ENCODE measurements around the gene AGAP2. TPM values are rescaled to one million over a fixed set of nuclear protein-coding genes. Genes with fewer than 3 reads are reported as not detected.

Gene AGAP2
- total RNA-seq, 1 experiment from 2014 or later: 5.3 TPM

- no peak overlapping the region for H2BK120ac ChIP-seq (ENCODE audit: low read depth, low read length, poor library complexity, severe bottlenecking)
- H2BK5ac ChIP-seq (ENCODE audit: insufficient read length, low read length): no peak overlapping the region
- H3K4me1 ChIP-seq (ENCODE audit: insufficient read depth, low read length): peaks cover 2% of the 10 kb centered on the region; the same call in 1 of the 2 replicates
- Mint-ChIP-seq H3K36me3 (ENCODE audit: insufficient read depth in 1 of 3, low read depth in 3 of 3) (no peaks in the 10 kb centered on the region; a peak in 1 of 7 replicates), H3K9me3 (no peaks in the 10 kb centered on the region; a peak in 1 of 5 replicates), H3K27ac (no peak overlapping the region), H3K4me1 (peaks cover 26 to 37% of the 10 kb centered on the region in 2 experiments), H3K27me3 (ENCODE audit: low read depth) (peaks cover 93% of the 10 kb centered on the region), H3K4me3 (peak overlapping the region; percentile 59 to 84; a peak in 4 of 5 replicates)
- no peak overlapping the region for H3K56ac ChIP-seq (ENCODE audit: insufficient read length, low read depth, low read length)
- H2BK15ac ChIP-seq (ENCODE audit: low read depth, low read length): no peak overlapping the region
- no peak overlapping the region for H3K27ac ChIP-seq (ENCODE audit: insufficient read length, low read depth, low read length)
- H3K23me2 ChIP-seq (ENCODE audit: insufficient read length, low read depth, low read length, poor library complexity, severe bottlenecking): peaks cover 16% of the 10 kb centered on the region
- no peak overlapping the region for H3K9ac ChIP-seq (ENCODE audit: extremely low read depth, insufficient read length, low read length)
- H2BK20ac ChIP-seq (ENCODE audit: low read depth, low read length, poor library complexity, severe bottlenecking): no peak overlapping the region
- no peak overlapping the region for H3T11ph ChIP-seq (ENCODE audit: low read length)
- DNase-seq: peak; percentile 56
- no CpG with 5 or more reads among the region's 110 CpGs for WGBS (ENCODE audit: extremely low coverage, insufficient read length, low lambda C conversion rate)
- H3K14ac ChIP-seq (ENCODE audit: insufficient read depth, low read length): no peak overlapping the region
- H3K9me3 ChIP-seq (ENCODE audit: control insufficient read depth, low read depth, low read length): no peaks in the 10 kb centered on the region
- H3K23ac ChIP-seq (ENCODE audit: insufficient read length, low read depth, low read length): no peak overlapping the region
- H2AFZ ChIP-seq (ENCODE audit: low read length): no peak overlapping the region
- no peaks in the 10 kb centered on the region for H3K79me2 ChIP-seq (ENCODE audit: insufficient read depth, low read length)
- H3K4me2 ChIP-seq (ENCODE audit: insufficient read depth, insufficient read length, low read length): peak overlapping the region; percentile 49
- peaks cover 60% of the 10 kb centered on the region for H3K27me3 ChIP-seq (ENCODE audit: insufficient read depth, low read length)
- H2AK5ac ChIP-seq (ENCODE audit: insufficient read length, low read length): no peak overlapping the region
- no peak overlapping the region for H3K4ac ChIP-seq (ENCODE audit: low read depth, low read length)
- peaks cover 2% of the 10 kb centered on the region for H4K20me1 ChIP-seq (ENCODE audit: control insufficient read depth, insufficient read depth, insufficient read length)
- TF ChIP-seq CTCF (conservative IDR thresholded peaks at IDR 0.05): peak; percentile 49
- no peak overlapping the region for H3K18ac ChIP-seq (ENCODE audit: insufficient read length, low read depth, low read length)
- H2BK12ac ChIP-seq (ENCODE audit: insufficient read length, low read depth, low read length): no peak overlapping the region
- no peak overlapping the region for H4K91ac ChIP-seq (ENCODE audit: insufficient read length, low read depth, low read length)
- no peak overlapping the region for H4K8ac ChIP-seq (replicated peaks; ENCODE audit: insufficient read length, low read depth, low read length)
- H4K5ac ChIP-seq (ENCODE audit: insufficient read length, low read depth, low read length): no peak overlapping the region
- H3K79me1 ChIP-seq (ENCODE audit: insufficient read depth, low read depth, low read length, poor library complexity, severe bottlenecking): no peaks in the 10 kb centered on the region
Measured at GRCh38 chr12:57737467-57738460, 778 bp downstream of the AGAP2 start.

Measured in H9 (cell line).